Measurements from ENCODE around the gene KRT40.

- TF ChIP-seq EP300 (IDR thresholded peaks at IDR 0.05; ENCODE audit: low read length) (no peak), CTCF (IDR thresholded peaks at IDR 0.05 in 2 of 3, conservative IDR thresholded peaks at IDR 0.05 in 1 of 3; ENCODE audit: insufficient read depth in 2 of 3, low read depth in 1 of 3, low read length in 3 of 3) (no peak), FOSL1 (tag; conservative IDR thresholded peaks at IDR 0.05) (no peak), CHD2 (IDR thresholded peaks at IDR 0.05; ENCODE audit: low read depth, low read length) (no peak), JUNB (CRISPR knock-in tag; conservative IDR thresholded peaks at IDR 0.05) (no peak), KLF10 (CRISPR knock-in tag; IDR thresholded peaks at IDR 0.05) (no peak), MLLT1 (IDR thresholded peaks at IDR 0.05) (no peak), POLR2G (IDR thresholded peaks at IDR 0.05; ENCODE audit: low read depth, low read length) (no peak)
These were observed 22.5 kb downstream of the KRT40 start for GRCh38 chr17:40961591-40961990.

Measured in K562 (cell line).